KOPT-K1 (cell line): ENCODE measurements around the gene FNBP1.
"Not testable (repeated sequence)": the region's sequence is repeated elsewhere in the genome, so short reads cannot be mapped to it uniquely, and the experiment has no call there.

ENCODE experiments used
- H3K27ac ChIP-seq: fragments of 200-600 bp; sonication (generic); 2 replicates; pipeline ENCODE4 v1.5.1; 2016; ENCODE audit warnings: antibody characterized with exemption, mild to moderate bottlenecking, low read depth, low read length; ENCODE audit not compliant: poor library complexity, severe bottlenecking
- H3K36me3 ChIP-seq: fragments of 200-600 bp; sonication (generic); 2 replicates; pipeline ENCODE4 v1.5.1; 2017; ENCODE audit warnings: antibody characterized with exemption, mild to moderate bottlenecking, low read length, moderate library complexity; ENCODE audit not compliant: insufficient read depth
- H3K9me3 ChIP-seq: fragments of 200-600 bp; sonication (generic); 2 replicates; pipeline ENCODE4 v1.5.1; 2017; ENCODE audit warnings: antibody characterized with exemption, low read length, mild to moderate bottlenecking; ENCODE audit not compliant: insufficient read depth, poor library complexity, severe bottlenecking

The FNBP1 gene

DNA sequence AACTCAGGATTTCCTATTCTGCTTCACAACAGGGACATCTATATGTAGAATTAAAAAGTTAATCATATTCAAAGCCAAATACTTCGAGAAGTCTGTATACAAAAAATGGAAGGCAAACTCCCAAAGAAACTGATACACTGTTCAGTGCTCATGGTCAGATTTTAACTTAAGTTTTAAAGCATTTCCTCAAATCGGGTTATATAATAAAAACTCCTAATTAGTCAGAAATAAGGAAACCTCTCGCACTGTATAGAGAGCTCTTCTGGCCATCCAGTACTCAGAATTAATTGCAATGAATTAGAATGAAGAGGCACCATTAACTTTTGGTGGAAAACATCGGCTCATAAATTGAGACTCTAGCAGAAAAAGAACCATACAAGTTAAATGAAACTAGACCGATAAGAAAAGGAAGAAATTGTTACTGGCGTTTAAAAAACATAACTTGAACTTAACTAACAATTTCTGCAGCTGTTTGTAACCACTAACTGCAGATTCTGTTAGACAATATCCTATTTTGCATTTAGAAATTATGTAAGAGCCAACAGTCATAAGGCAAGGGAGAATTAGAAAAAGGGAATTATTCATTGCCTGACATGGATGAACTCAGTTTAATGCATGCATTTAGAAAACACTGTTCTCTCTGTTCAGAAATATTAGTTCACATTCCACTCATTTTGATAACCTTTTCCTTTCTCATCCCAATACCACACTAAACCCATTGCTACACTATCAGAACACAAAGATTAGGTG, 96.6 kb downstream of the FNBP1 start:
- Histone ChIP-seq H3K9me3 (peaks cover 21% of the 10 kb centered on the region), H3K36me3 (peaks cover 77% of the 10 kb centered on the region), H3K27ac (peak overlapping the region; percentile 77)

DNA sequence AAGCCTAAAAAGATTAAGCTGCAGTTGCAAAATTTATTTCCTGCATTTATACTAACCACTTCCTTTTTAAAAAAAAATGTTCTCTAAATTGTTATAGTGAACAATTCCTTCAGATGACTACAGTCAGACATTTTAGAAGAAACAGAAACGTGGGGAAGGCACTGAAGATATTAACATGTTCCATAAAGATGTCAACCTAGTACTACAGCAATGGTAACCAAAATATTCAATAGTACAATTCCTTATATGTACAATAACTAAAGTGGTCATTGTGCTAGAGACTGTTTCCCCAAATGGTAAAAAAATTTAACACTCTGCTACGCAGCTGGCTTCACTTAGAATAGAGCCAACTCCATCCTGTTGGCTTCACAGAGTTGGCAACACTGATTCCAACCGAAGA, 97.7 kb downstream of the FNBP1 start:
- peaks cover 22% of the 10 kb centered on the region for H3K9me3 ChIP-seq
- peak overlapping the region; percentile 77 for H3K27ac ChIP-seq
- peaks cover 72% of the 10 kb centered on the region for H3K36me3 ChIP-seq

DNA sequence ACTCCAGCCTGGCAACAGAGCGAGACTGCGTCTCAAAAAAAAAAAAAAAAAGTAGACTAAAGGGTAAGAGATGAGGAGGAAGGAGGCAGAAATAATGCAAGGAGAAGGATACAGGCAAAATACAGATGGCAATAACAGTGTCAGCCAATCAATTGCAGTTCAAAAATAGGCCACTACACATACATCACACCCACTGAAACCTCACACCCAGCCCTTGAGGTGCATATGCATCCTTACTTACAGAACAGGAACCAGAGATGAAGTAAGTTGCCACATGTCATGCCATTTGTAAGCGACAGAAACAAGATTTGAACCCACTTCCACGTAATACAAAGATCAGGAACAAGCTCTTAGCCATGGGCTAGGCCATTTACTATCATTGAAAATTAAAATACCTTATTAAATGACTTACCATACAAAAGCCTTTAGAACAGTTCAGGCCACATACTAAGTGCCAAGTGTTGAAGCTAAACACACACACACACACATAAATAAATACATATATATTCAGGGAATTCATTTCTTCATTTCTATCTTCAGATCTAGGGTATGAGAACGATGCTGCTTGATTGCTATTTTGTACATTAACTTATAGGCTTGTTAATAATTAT, 98.4 kb downstream of the FNBP1 start:
- Histone ChIP-seq H3K36me3 (peaks cover 70% of the 10 kb centered on the region), H3K27ac (peak overlapping the region; percentile 77), H3K9me3 (peaks cover 22% of the 10 kb centered on the region)

DNA sequence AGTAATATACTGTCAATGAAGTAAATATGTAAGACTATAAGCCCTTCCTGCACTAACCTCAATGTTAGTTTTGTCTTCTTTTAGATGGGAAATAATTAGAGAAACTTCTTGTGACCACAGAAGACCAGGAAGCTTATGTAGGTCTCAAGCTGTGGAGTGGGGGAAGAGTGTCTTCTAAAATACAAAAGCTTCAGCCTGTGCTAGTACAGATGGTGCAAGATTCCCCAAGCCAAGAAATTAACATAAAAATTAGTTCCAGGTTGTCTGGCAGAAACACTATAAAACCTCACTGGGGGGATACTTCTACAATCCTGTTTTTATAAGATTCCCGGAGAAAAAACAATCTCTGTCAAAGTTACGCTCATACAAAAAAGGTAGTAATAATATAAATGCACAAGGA, 103.6 kb downstream of the FNBP1 start:
- peaks cover 22% of the 10 kb centered on the region for H3K9me3 ChIP-seq
- H3K36me3 ChIP-seq: peaks cover 55% of the 10 kb centered on the region
- H3K27ac ChIP-seq: peak overlapping the region; percentile 9

DNA sequence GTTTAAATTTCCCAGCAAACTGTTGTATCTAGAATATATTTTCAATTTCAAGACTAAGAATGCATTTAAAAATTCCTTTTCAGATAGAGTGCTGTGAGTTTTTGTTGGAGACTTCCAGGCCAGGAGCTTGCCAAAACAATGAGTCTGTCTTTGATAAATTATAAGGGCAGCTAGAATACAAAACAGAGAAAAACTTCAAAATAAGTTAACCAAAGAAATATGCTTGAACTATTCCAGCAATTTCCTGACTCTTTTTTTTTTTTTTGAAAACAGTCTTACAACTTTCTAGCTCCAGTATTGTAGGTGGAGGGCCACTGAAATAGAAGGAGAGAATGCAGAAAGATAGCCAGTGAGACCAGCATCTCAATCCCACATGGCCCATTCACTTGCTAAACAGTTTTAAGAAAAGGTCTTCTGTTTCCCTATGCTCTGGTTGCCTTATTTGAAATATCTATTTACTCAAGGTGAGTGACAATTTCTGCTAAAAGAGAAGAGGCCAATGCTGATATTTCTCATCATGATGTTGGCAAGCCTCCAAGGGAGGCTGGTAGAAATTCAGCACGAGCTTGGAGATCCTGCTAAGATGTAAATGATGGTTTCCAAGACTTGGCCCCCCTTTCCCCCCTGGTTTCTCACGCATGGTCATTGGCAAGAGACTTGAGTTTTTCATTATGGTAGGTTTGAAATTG, 104.6 kb downstream of the FNBP1 start:
- peak overlapping the region; percentile 16 for H3K27ac ChIP-seq
- peaks cover 22% of the 10 kb centered on the region for H3K9me3 ChIP-seq

DNA sequence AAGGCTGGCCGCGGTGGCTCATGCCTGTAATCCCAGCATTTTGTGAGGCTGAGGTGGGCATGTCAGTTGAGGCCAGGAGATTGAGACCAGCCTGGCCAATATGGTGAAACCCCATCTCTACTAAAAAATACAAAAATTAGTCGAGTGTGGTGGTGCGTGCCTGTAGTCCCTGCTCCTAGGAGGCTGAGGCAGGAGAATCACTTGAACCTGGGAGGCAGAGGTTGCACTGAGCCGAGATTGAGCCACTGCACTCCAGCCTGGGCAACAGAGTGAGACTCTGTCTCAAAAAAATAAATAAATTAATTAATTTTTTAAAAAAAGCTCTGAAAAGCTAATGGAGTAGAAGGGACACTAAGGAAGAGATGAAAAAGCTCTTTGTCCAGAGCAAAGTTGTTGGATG, 105.1 kb downstream of the FNBP1 start:
- peaks cover 39% of the 10 kb centered on the region for H3K36me3 ChIP-seq
- not testable (repeated sequence) for H3K27ac ChIP-seq
- peaks cover 16% of the 10 kb centered on the region for H3K9me3 ChIP-seq

More for the DNA sequence above, 104.6 kb downstream of the FNBP1 start:
- peaks cover 45% of the 10 kb centered on the region for H3K36me3 ChIP-seq

DNA sequence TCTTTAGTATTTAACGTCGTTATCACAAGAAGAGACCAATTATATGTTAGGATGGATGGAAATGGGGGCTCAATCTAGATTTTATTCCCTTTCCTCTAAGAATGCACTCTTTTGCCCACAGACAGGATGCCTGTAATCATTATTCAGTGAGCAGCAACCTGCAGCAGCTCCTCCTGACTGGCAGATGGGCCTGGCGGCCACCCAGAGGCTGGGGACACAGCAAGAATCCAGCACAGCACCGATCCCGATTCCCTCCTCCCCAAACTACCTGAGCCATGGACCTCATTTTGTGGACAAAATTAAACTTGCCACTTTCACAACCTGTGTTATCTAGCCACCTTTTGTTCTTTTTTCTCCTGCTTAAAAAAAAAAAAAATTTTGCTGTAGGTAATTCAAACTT, 106.8 kb downstream of the FNBP1 start:
- Histone ChIP-seq H3K9me3 (no peaks in the 10 kb centered on the region), H3K27ac (no peak overlapping the region), H3K36me3 (peaks cover 29% of the 10 kb centered on the region)

DNA sequence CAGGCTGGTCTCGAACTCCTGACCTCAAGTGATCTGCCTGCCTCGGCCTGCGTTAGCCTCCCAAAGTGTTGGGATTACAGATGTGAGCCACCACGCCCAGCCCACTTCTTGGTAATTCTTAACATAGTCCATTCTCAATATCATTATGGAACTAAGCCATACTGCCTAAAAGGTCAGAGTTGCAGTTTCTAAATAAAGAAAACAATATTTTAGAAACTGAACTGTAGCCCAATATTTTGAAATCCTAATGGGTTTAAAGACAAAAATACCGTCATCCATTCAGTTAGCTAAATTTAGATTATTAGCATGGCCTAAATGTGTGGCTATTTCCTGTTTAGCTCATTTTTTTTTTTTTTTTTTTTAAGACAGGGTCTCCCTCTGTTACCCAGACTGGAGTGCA, 108.2 kb downstream of the FNBP1 start:
- H3K36me3 ChIP-seq: peaks cover 35% of the 10 kb centered on the region

DNA sequence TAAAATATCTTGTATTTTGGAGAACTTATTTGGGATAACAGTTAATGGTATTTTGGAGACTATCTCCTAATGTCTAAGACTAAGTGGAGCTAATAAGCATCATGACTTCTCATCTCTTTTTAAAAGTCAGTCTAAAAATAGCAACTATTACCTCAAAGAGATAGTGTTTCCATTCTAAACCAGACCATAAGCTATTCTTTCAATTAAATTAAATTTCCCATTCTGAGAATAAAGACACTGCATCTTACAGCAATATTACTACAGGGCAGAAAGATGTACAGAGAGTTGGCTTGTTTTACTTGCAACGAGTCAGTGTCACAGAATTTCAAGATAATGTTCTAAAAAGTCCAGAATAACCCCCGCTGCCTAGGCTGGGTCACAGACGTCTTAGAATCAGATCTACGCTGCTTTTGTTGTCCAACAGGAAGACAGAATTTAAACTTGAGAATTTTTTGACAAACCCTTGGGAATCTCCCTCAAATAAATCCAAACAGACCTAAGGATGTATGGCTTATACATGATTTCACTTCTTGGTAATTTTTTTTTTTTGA, 108.9 kb downstream of the FNBP1 start:
- Histone ChIP-seq H3K27ac (no peak overlapping the region), H3K9me3 (no peaks in the 10 kb centered on the region), H3K36me3 (peaks cover 34% of the 10 kb centered on the region)

More for the DNA sequence above, 108.2 kb downstream of the FNBP1 start:
- Histone ChIP-seq H3K9me3 (no peaks in the 10 kb centered on the region), H3K27ac (no peak overlapping the region)

DNA sequence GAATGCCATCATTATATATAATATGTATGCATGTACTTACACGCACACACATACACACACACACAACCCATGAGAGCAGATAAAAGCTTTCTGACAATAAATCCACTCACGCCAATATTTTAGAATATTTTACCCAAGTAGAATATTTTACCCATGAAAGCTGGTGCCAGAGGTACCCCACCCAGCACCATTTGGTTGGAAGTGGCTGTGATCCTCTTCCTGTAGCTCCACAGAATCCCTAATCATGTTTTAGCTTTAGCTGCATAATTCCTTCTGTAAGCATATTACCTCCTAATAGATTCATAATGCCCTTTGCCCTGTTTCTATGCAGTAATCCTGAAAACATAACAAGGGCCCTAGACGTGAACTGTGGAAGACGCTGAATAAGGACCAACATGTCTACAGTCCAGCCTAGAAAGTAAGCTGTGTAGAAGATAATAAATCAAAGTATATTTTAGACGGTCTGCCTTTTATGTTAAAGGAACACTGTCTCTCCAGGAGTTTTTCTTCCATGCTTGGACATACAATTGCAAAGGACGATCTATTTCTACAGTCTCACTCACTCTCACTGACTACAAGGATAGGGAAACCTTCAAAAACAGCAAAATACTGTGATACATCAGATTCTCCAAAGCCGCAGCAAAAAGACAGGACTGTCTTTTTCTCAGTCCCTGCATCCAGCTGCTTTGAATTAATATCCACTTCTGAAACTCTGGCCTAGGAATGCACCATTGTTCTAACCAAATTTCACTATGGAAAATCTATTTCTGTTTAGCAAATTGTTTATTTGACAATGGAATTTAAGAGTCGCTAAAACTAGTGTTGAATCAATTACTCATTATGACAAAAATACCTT, 109.6 kb downstream of the FNBP1 start:
- Histone ChIP-seq H3K9me3 (no peaks in the 10 kb centered on the region), H3K36me3 (peaks cover 41% of the 10 kb centered on the region), H3K27ac (peak overlapping the region; percentile 47)

DNA sequence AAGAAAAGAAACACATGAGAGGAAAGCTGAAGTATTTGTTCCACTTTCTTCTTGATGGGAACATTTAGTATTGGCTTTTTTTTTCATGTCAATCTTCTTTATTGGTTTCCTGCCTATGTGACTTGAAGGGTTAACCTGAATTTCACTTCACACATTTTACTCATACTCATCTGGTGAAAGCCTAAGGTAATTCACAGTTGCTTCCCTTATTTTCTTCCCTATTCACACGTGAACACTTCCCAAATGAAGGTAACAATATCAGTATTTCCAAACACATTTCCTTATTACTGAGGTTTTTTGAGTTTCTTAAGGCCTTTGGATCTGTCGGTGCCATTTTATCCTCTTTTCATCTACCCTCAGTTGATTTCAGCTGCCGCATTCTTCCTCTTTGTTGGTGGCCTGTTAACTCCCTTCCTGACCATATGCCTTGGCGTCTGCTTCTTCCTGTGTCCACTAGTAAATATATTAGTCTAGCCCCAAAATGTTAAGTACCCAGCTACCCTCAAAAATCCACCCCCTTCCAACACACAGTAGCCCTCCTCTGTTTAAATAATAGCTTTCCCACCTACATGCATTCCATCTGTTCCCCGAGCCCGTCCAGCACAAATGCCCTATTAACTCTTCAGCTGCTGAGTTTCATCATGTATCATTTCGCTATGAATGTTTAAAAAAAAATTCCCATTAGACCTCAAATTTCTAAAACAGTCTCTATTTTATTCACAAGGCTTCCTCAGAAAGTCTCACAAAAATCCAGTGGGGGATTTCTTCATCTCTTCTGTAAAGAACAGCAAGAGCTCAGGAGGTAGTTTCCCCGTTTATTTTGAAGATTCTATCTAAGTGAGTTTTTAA, 110.5 kb downstream of the FNBP1 start:
- peak overlapping the region; percentile 47 for H3K27ac ChIP-seq

DNA sequence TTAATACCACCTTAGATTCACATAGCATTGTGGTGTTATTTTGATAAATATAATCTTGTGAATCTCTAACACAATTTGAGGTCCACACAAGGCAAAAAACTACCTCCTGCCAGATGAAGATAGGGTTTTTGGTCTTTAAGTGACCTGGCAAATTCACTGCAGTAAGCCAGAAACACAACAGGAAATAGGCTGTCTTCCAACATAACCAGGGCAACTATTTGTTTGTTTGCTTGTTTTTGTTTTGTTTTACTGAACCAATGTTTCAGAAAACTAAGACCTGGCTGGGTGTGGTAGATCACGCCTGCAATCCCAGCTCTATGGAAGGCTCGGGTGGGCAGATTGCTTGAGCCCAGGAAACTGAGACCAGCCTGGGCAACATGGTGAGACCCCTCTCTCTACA, 112.2 kb downstream of the FNBP1 start:
- Histone ChIP-seq H3K27ac (peak overlapping the region; percentile 3), H3K9me3 (no peaks in the 10 kb centered on the region), H3K36me3 (peaks cover 61% of the 10 kb centered on the region)

More for the DNA sequence above, 110.5 kb downstream of the FNBP1 start:
- no peaks in the 10 kb centered on the region for H3K9me3 ChIP-seq
- peaks cover 50% of the 10 kb centered on the region for H3K36me3 ChIP-seq

DNA sequence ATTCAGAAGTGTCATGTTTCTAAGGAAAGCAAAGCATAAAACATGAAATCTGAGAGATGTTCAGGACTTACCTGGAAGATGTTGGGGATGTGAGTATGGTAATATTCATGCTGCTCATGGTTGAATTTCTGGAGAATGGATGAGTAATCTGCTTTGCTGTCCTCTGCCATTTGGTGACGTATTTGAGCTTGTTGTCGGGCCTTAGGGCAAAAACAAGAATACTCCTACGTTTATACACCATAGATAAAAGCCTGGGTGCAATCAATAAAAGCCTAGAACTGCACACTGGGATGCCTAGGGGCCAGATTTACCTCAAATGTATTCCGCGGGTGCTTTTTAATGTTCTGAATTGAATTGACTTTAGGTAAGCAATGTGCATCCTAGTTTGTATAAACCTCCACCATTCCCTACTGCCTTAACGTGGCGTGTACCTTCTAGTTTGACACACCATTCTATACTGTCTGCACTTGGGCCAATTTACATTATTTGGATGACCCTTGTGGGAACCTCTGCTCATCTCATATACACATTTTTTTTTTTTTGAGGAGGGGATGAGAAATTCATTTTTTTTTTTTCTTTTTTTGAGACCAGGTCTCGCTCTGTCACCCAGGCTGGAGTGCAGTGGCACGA, 113.4 kb downstream of the FNBP1 start:
- Histone ChIP-seq H3K9me3 (no peaks in the 10 kb centered on the region), H3K27ac (no peak overlapping the region), H3K36me3 (peaks cover 71% of the 10 kb centered on the region)
